GM12874 (cell line): Measurements from ENCODE around the gene PANK2.

Source experiments
- TF ChIP-seq, protein P1 (sequence below): IDR thresholded peaks from 2 replicates; pipeline ENCODE4 v1.5.1; 2011; ENCODE audit warnings: low read depth, mild to moderate bottlenecking, control low read depth, low read length, moderate library complexity; ENCODE audit not compliant: insufficient read depth

The PANK2 gene

DNA sequence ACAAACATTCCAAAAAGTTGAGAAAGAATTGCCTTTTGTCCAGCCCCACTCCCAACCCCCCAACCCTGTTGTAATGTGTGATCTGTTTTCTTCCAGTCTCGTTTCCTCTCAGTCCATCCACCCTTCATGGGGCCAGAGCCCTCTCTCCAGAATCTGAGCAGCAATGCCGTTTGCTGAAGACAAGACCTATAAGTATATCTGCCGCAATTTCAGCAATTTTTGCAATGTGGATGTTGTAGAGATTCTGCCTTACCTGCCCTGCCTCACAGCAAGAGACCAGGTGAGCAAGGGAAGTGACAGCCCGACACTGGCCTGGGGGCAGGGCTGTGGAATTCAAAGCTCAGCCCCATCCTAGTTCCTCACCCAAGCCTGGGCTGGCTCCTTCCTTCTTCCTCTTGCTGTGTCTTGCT is 34.7 kb upstream of the PANK2 start:
- TF ChIP-seq, protein P1, sequence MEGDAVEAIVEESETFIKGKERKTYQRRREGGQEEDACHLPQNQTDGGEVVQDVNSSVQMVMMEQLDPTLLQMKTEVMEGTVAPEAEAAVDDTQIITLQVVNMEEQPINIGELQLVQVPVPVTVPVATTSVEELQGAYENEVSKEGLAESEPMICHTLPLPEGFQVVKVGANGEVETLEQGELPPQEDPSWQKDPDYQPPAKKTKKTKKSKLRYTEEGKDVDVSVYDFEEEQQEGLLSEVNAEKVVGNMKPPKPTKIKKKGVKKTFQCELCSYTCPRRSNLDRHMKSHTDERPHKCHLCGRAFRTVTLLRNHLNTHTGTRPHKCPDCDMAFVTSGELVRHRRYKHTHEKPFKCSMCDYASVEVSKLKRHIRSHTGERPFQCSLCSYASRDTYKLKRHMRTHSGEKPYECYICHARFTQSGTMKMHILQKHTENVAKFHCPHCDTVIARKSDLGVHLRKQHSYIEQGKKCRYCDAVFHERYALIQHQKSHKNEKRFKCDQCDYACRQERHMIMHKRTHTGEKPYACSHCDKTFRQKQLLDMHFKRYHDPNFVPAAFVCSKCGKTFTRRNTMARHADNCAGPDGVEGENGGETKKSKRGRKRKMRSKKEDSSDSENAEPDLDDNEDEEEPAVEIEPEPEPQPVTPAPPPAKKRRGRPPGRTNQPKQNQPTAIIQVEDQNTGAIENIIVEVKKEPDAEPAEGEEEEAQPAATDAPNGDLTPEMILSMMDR = no peak

DNA sequence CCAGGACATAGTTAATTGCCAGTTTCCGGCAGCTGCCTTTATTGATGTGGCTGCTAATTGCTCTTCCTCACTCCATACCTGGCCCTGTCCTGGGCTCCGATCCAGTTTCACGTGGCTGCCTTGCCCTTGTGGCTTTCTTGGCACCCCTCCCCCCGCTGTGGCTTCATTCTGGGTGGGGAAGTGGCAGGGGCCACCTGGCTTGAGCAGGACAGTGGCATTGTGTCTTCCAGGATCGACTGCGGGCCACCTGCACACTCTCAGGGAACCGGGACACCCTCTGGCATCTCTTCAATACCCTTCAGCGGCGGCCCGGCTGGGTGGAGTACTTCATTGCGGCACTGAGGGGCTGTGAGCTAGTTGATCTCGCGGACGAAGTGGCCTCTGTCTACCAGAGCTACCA is 31.8 kb upstream of the PANK2 start:
- TF ChIP-seq, protein P1 = no peak

DNA sequence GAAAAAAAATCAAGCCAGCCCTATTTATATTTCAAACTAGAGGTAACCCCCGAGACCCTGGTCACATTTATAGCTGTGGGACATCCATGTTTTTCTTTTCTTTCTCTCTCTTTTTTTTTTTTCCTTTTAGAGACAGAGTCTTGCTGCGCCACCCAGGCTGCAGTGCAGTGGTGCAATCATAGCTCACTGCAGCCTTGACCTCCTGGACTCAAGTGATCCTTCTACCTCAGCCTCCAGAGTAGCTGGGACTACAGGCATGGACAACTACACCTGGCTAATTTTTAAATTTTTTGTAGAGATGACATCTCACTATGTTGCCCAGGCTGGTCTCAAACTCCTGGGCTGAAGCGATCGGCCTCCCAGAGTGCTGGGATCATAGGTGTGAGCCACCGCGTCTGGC is 30.5 kb upstream of the PANK2 start:
- TF ChIP-seq, protein P1 = no peak

DNA sequence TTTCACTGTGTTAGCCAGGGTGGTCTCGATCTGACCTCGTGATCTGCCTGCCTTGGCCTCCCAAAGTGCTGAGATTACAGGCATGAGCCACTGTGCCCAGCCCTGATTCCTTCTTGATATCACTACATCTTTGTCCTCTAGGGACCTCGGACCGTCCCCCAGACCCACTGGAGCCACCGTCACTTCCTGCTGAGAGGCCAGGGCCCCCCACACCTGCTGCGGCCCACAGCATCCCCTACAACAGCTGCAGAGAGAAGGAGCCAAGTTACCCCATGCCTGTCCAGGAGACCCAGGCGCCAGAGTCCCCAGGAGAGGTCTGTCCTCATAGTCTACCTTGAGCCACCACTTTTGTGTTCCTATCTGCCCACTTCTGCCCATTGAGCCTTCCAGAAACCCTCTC is 28.0 kb upstream of the PANK2 start:
- TF ChIP-seq, protein P1 = no peak

DNA sequence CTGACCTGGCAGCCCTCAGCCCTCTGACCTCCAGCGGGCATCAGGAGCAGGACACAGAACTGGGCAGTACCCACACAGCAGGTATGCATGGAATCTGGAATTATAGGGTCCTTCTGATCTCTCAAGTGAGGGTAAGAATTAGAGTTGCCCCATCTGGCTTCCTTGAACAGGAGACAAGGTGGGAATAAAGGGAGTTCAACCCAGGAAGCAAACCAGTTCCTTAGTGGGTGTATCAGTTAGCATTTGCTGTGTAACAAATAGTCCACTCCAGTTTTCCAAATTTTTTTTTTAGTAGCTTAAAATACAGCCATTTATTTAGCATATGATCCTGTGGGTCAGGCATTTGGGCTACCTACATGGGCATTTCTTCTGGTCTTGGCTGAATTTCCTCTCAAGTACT is 26.9 kb upstream of the PANK2 start:
- TF ChIP-seq, protein P1 = no peak

DNA sequence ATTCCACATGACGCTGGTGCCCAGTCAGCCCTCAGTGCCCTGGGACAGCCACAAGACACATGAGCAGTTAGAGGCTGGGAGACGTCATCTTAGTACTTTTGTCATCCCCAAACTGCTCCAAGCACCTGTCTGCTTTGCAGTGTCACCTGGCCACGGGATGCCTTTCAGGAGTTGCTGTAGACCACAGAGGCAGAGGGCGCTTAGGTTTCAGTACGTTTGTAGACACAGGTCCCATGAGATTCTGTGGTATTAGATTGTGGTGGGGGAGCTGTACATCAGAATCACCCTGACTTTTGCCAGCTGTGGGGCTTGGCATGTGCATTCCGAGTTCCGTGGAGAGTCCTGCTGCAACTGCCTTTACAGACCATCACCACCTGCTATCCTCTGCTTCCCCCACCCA is 25.9 kb upstream of the PANK2 start:
- TF ChIP-seq, protein P1 = no peak

DNA sequence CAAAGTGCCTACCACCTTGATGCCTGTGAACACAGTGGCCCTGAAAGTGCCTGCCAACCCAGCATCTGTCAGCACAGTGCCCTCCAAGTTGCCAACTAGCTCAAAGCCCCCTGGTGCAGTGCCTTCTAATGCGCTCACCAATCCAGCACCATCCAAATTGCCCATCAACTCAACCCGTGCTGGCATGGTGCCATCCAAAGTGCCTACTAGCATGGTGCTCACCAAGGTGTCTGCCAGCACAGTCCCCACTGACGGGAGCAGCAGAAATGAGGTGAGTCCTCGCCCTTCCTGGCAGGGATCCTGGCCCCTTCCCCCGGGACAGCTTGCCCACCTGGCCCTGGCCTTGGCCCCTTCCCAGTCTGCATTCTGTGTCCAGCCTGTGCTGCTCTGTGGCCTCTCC is 24.7 kb upstream of the PANK2 start:
- TF ChIP-seq, protein P1 = no peak
